Measurements from ENCODE around the gene HOXC12. TPM values are rescaled to one million over a fixed set of nuclear protein-coding genes. Genes with fewer than 3 reads are reported as not detected.

Gene HOXC12
- total RNA-seq, 2 experiments from 2014 or later = not detected

DNA sequence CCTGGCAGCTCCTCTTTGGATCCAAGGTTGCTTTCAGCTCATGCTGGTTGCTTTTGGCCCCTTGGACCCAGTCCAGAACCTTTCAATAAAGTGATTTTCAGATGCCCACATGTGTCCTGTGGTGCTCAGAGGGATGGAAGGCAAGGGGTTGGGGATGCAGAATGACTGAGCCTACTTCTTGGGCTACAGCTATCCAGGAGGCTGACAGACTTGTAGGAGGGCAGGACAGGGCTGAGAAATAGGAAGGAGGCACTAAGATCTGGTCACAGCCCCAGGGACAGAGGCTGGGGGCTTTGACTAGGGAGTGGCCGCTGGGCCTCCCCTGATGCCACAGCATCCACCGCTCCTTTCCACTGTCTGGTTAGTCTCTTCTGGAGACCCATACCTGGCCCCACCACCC, 17.0 kb downstream of the HOXC12 start:
- Mint-ChIP-seq H3K4me3 (no peak overlapping the region), H3K27me3 (ENCODE audit: low read depth) (peaks cover 85% of the 10 kb centered on the region), H3K4me1 (ENCODE audit: low read depth) (peaks cover 25% of the 10 kb centered on the region)

GRCh38 chr12:53972152-53972702, 17.5 kb downstream of the HOXC12 start:
- intact Hi-C loops (cut with micrococcal nuclease) = loop anchor here (5.0 kb wide), 1 partner anchor 80 kb away; the partner anchor contains the start of gene HOXC4
- DNase-seq = no peak

More for the DNA sequence above, 17.0 kb downstream of the HOXC12 start:
- Mint-ChIP-seq H3K9me3 (peaks cover 2% of the 10 kb centered on the region), H3K27ac (no peak overlapping the region), H3K36me3 (ENCODE audit: low read depth) (peaks cover 6% of the 10 kb centered on the region)
- intact Hi-C loops (cut with micrococcal nuclease) = loop anchor here (5.0 kb wide), 1 partner anchor 81 kb away; the partner anchor contains the start of gene HOXC4
- DNase-seq = no peak
- CTCF ChIA-PET = no interaction called here

DNA sequence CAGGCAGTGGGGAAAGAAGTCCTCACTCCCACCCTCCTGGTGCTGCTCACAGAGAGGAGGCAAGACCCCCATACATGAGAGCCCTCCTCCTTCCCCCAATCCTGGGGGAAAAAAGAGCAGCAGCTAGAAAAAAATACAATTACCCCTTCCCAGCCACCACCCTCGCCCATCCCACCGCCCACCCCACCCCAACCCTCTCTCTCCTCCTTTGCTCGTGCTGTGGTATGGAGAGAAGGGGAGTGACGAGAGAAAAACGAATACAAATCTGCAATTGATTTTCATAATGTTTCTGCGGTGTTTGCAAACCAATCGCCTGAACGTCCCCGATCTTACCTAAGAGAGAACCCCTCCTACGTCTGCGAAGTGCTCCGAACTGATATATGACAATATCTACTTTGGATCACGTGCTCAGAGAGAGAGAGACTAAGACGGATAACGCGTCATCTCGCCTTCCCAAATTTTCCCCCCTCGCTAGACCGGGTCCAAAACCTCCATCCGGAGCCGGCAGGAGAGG, 18.1 kb downstream of the HOXC12 start, which contains the start of gene HOXC11:
Gene HOXC11, plus strand, starts transcription at position 405 of the 514 bp plus-strand sequence. CDS start 116 bp downstream, outside the sequence.
- Mint-ChIP-seq H3K4me3 (peak within 1 kb of the TSS; percentile 2), H3K36me3 (ENCODE audit: low read depth) (peaks cover 6% of the 10 kb centered on the region), H3K4me1 (ENCODE audit: low read depth) (peaks cover 22% of the 10 kb centered on the region), H3K27me3 (ENCODE audit: low read depth) (peaks cover 85% of the 10 kb centered on the region), H3K27ac (peak within 1 kb of the TSS; percentile 28), H3K9me3 (peaks cover 2% of the 10 kb centered on the region)
- no peak for DNase-seq
- intact Hi-C loops (cut with micrococcal nuclease) = loop anchor here (5.0 kb wide), 1 partner anchor 80 kb away; the partner anchor contains the start of gene HOXC4
- CTCF ChIA-PET = no interaction called here

More at GRCh38 chr12:53972152-53972702, 17.5 kb downstream of the HOXC12 start:
- Mint-ChIP-seq H3K4me1 (ENCODE audit: low read depth) (peaks cover 22% of the 10 kb centered on the region), H3K4me3 (no peak overlapping the region), H3K9me3 (peaks cover 2% of the 10 kb centered on the region), H3K36me3 (ENCODE audit: low read depth) (peaks cover 6% of the 10 kb centered on the region), H3K27me3 (ENCODE audit: low read depth) (peaks cover 85% of the 10 kb centered on the region), H3K27ac (no peak overlapping the region)
- CTCF ChIA-PET = no interaction called here

DNA sequence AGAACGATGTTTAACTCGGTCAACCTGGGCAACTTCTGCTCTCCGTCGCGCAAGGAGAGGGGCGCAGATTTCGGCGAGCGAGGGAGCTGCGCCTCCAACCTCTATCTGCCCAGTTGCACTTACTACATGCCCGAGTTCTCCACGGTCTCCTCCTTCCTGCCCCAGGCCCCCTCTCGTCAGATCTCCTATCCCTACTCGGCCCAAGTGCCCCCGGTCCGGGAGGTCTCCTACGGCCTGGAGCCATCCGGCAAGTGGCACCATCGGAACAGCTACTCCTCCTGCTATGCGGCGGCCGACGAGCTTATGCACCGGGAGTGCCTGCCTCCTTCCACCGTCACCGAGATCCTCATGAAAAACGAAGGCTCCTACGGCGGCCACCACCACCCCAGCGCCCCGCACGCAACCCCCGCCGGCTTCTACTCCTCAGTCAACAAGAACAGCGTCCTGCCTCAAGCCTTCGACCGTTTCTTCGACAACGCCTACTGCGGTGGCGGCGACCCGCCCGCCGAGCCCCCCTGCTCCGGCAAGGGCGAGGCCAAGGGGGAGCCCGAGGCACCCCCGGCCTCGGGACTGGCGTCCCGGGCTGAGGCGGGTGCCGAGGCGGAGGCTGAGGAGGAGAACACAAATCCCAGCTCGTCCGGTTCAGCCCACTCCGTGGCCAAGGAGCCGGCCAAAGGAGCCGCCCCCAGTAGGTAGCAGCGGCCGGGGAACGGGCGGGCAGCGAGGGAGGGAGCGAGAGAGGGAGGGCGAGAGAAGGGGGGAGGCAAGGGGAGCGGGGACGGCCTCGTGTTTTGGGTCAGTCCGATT, 18.7 kb downstream of the HOXC12 start:
- H3K4me1 Mint-ChIP-seq (ENCODE audit: low read depth) = peaks cover 22% of the 10 kb centered on the region
- intact Hi-C loops (cut with micrococcal nuclease) = loop anchor here (5.0 kb wide), 1 partner anchor 79 kb away; the partner anchor contains the start of gene HOXC4
- CTCF ChIA-PET = no interaction called here
- H3K27ac Mint-ChIP-seq = peak overlapping the region; percentile 28
- peaks cover 84% of the 10 kb centered on the region for H3K27me3 Mint-ChIP-seq (ENCODE audit: low read depth)
- H3K9me3 Mint-ChIP-seq = peaks cover 2% of the 10 kb centered on the region
- DNase-seq = no peak
- peak overlapping the region; percentile 2 for H3K4me3 Mint-ChIP-seq
- peaks cover 6% of the 10 kb centered on the region for H3K36me3 Mint-ChIP-seq (ENCODE audit: low read depth)

- CTCF ChIA-PET = no interaction called here
- Mint-ChIP-seq H3K9me3 (peaks cover 2% of the 10 kb centered on the region), H3K4me1 (ENCODE audit: low read depth) (peaks cover 20% of the 10 kb centered on the region), H3K4me3 (peak within 1 kb of the TSS; percentile 45), H3K27me3 (ENCODE audit: low read depth) (peaks cover 84% of the 10 kb centered on the region), H3K27ac (peak within 1 kb of the TSS; percentile 61), H3K36me3 (ENCODE audit: low read depth) (peaks cover 6% of the 10 kb centered on the region)
- intact Hi-C loops (cut with micrococcal nuclease) = loop anchor here (5.0 kb wide), 1 partner anchor 78 kb away; the partner anchor contains the start of gene HOXC4
- DNase-seq = peak; percentile 34
Measured at GRCh38 chr12:53974084-53975063, 19.7 kb downstream of the HOXC12 start, which contains the start of gene HOTAIR. Gene HOTAIR (minus strand): TSS chr12:53974954.

- peaks cover 84% of the 10 kb centered on the region for H3K27me3 Mint-ChIP-seq (ENCODE audit: low read depth)
- peaks cover 2% of the 10 kb centered on the region for H3K9me3 Mint-ChIP-seq
- H3K4me3 Mint-ChIP-seq = no peak overlapping the region
- intact Hi-C loops (cut with micrococcal nuclease) = no loop called here
- H3K27ac Mint-ChIP-seq = no peak overlapping the region
- DNase-seq = no peak
- peaks cover 6% of the 10 kb centered on the region for H3K36me3 Mint-ChIP-seq (ENCODE audit: low read depth)
- peaks cover 20% of the 10 kb centered on the region for H3K4me1 Mint-ChIP-seq (ENCODE audit: low read depth)
- CTCF ChIA-PET = interaction anchor here (0.8 kb wide), 1 partner anchor 245 kb away, joined by 5 read pairs; no protein-coding TSS in a partner anchor
Measured at GRCh38 chr12:53975064-53975471, 20.4 kb downstream of the HOXC12 start.

DNA sequence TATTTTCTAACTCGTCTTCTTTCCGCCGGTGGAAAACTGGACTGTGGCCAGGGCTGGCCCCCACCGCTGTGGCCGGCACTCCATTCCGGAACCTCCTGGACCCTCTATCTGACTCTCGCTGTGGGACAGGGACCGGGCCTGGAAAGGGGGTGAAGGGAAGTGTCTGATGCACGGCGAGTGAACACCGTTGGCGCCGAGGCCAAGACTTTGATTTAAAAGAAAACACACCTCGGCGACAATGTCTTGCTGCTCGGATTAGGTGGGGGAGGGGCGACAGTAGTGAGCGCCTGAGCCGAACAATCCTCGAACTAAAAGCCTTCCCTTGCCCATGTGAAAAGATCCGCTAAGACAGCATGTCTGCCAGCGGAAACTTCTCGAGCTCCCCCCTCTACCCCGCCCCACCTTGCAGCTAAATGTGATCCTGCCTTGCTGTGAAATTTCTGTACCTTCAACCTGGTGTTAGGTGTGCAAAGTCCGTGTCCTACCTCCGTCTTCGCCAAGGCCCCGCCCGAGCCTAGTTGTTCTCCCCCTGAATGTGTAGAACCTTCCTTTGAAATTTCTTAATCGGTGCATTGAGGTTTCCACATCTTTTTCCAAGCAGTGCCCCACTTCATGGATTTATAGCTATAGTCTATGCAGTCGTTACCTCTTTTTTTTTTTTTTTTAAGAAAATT, 20.9 kb downstream of the HOXC12 start:
- peak overlapping the region; percentile 34 for H3K4me3 Mint-ChIP-seq
- peaks cover 6% of the 10 kb centered on the region for H3K36me3 Mint-ChIP-seq (ENCODE audit: low read depth)
- H3K4me1 Mint-ChIP-seq (ENCODE audit: low read depth) = peaks cover 20% of the 10 kb centered on the region
- H3K27ac Mint-ChIP-seq = peak overlapping the region; percentile 61
- DNase-seq = no peak
- peaks cover 2% of the 10 kb centered on the region for H3K9me3 Mint-ChIP-seq
- intact Hi-C loops (cut with micrococcal nuclease) = no loop called here
- H3K27me3 Mint-ChIP-seq (ENCODE audit: low read depth) = peaks cover 84% of the 10 kb centered on the region
- CTCF ChIA-PET = interaction anchor here (0.7 to 0.8 kb wide), 2 partner anchors 245 to 281 kb away, joined by 3 to 5 read pairs; no protein-coding TSS in a partner anchor

DNA sequence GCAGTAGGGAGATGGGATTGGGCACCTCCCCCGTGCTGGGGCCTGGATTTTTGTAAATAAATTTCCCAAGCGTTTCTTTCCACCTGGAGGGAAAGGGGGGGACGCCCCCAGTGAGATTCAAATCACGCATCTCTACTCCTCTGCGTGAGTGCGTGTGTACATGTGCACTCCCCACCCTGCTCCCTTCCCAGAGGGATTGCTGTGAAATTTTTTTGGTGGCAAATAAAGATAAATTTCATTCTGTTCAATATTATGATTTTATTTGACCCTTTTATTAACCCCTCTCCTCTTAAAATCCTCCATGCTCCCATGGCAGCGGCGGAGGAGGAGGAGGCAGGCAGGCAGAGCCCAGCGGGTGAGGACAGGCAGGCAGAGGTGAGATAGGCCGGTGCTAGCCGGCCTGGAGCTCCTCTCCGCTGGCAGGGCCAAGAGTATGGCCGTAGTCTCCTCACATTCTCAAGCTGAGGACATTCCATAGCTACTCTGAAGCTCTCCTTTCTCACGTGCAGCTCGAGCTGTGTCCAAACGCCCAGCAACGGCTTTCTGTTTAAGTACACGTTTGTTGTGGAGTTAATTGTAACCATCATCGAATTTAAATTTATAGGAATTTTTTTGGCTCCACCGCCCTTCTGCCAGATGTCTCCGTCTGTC, 21.6 kb downstream of the HOXC12 start:
- no peak overlapping the region for H3K4me3 Mint-ChIP-seq
- no peak overlapping the region for H3K27ac Mint-ChIP-seq
- intact Hi-C loops (cut with micrococcal nuclease) = no loop called here
- DNase-seq = no peak
- H3K36me3 Mint-ChIP-seq (ENCODE audit: low read depth) = peaks cover 6% of the 10 kb centered on the region
- H3K9me3 Mint-ChIP-seq = peaks cover 2% of the 10 kb centered on the region
- H3K4me1 Mint-ChIP-seq (ENCODE audit: low read depth) = peaks cover 20% of the 10 kb centered on the region
- H3K27me3 Mint-ChIP-seq (ENCODE audit: low read depth) = peaks cover 84% of the 10 kb centered on the region
- CTCF ChIA-PET = interaction anchor here (0.7 to 0.8 kb wide), 2 partner anchors 244 to 281 kb away, joined by 3 to 5 read pairs; no protein-coding TSS in a partner anchor

DNA sequence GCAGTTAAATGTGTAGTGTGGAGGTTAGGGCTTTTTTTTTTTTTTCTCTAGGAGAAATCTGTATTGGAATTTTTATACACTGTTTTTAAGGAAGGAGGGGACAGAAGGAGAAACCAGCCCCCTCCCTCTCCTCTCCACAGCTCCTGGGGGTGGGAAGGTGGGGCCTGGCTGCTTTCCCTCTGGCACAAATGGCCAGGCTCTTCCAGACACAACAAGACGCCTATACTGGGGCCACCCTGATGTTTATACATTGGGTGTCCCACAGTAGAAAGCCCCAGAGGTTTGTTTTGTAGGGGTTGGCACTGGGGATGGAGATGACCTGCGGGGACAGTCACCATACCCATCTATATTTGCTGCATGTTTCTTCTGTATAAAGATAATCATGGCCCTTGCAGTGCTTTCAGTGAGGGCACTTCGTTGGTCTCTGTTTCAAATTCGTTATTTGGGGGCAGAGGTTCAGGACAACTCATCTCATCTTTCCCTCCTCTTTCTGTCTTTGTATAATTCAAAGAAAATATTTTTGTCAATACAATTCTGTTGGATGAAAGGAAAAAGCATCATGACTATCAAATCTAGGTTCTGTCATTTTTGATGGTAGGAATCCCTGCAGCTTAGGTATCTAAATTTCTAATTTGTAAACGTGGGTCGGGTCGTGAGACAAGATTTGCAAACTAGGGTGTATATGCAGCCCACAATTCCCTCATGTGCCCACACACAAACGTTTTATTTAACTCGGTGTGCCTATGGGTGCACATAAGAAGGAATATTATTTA, 22.3 kb downstream of the HOXC12 start:
- Mint-ChIP-seq H3K27me3 (ENCODE audit: low read depth) (peaks cover 83% of the 10 kb centered on the region), H3K9me3 (peaks cover 2% of the 10 kb centered on the region), H3K4me1 (ENCODE audit: low read depth) (peaks cover 20% of the 10 kb centered on the region), H3K36me3 (ENCODE audit: low read depth) (peaks cover 6% of the 10 kb centered on the region), H3K27ac (no peak overlapping the region), H3K4me3 (no peak overlapping the region)
- DNase-seq = no peak
- intact Hi-C loops (cut with micrococcal nuclease) = no loop called here
- CTCF ChIA-PET = interaction anchor here (0.7 kb wide), 1 partner anchor 23 kb away, joined by 4 read pairs; no protein-coding TSS in a partner anchor
